Pericardium fibroblast (primary cell): ENCODE results near the gene ARHGEF37. TPM values are rescaled to one million over a fixed set of nuclear protein-coding genes. Genes with fewer than 3 reads are reported as not detected.

ENCODE experiments used
- total RNA-seq: library from RNA; depleted of rRNA; stranded (reverse); fragments of >200 nt; gene quantifications from 2 replicates; pipeline ENCODE4 v1.2.3, GENCODE V29; 2015

Gene ARHGEF37
- 0.43 and 3.2 TPM in 2 replicates for total RNA-seq

GRCh38 chr5:149581192-149581861 is at the start of gene ARHGEF37:
TSS of gene ARHGEF37 (plus strand) at chr5:149581498. CDS start at chr5:149597770, 16,272 bp downstream.

GRCh38 chr5:149551227-149552037 is 29.9 kb upstream of the ARHGEF37 start, which contains the start of gene CSNK1A1:
TSS of gene CSNK1A1 (minus strand) at chr5:149551439. CDS start at chr5:149550964, 475 bp downstream.

Other genes starting within 250 kb of the ARHGEF37 start
- 14.0 and 17.3 TPM in 2 replicates for gene GRPEL2, start 236.0 kb upstream of the ARHGEF37 start, total RNA-seq
- gene PCYOX1L, start 223.5 kb upstream of the ARHGEF37 start, total RNA-seq: 12.8 and 17.7 TPM in 2 replicates
- gene IL17B, start 202.2 kb upstream of the ARHGEF37 start, total RNA-seq: not detected in 2 replicates
- 202 and 284 TPM in 2 replicates for gene CSNK1A1, start 30.1 kb upstream of the ARHGEF37 start, total RNA-seq
- gene PPARGC1B, start 148.8 kb downstream of the ARHGEF37 start, total RNA-seq: 1.1 and 1.8 TPM in 2 replicates